ENCODE results near the gene NTN1. TPM values are rescaled to one million over a fixed set of nuclear protein-coding genes. Genes with fewer than 3 reads are reported as not detected.

NTN1 gene
- total RNA-seq, 1 donor from 2014 or later, result 0.94 TPM

DNA sequence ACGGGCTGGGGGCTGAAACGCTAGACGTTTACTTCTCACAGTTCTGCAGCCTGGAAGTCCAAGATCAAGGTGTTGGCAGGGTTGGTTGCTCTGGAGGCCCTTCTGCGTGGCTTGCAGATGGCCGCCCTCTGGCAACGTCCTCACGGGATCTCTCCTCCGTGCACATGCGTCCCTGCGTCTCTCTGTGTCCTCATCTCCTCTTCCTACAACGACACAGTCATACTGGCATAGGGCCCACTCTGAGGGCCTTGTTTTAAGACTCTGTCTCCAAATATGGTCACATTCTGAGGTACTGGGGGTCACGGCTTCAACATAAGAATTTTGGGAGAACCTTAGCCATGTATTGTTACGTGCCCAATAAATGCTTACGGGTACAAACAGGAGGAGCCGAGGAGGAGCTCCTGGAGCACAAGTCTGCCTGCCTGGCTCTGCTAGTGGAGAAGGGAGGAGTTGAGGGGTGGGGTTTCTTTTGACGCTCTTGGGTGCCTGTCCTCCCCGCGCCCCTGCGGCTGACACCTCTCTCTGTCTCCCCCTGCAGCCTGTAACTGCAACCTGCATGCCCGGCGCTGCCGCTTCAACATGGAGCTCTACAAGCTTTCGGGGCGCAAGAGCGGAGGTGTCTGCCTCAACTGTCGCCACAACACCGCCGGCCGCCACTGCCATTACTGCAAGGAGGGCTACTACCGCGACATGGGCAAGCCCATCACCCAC lies 141.1 kb downstream of the NTN1 start:
- no peak for DNase-seq (ENCODE audit: low read depth)

DNA sequence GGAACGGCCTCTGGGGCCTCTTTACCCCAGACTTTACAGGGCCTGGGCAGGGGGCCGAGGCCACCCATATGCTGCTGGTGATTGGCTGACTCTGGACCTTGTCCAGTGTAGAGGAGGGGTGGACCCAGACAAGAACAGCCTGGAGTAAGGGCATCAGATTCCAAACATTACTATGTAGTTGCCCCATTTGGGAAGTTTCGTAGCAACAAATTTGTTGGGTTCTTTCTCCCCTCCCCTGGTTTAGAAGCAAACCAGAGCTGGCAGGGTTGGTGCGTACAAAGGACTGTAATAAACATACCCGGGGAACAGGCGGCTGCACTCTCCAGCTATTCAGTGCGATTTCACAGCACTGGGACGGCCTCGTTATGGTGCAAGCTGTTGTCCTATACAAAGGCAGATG lies 145.5 kb downstream of the NTN1 start:
- no peak for DNase-seq (ENCODE audit: low read depth)

DNA sequence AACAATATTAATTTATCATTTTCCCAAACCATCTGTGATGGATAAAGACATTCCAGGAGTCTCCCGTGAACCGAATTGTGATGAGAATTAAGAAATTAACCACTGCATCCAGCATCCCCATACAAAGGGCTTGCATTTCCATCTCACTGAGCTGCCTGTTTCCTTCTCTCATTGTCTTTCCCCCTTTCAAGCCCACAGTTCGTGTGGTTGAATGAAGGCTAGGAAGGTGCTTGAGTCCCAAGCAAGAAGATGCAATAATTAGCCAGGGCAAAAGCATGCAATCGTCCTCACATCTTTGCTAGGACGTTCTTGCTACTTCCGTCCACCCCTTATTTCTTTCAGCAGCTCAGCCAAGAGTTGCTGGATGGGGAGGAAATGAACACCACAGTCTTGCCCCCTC lies 146.1 kb downstream of the NTN1 start:
- no peak for DNase-seq (ENCODE audit: low read depth)

DNA sequence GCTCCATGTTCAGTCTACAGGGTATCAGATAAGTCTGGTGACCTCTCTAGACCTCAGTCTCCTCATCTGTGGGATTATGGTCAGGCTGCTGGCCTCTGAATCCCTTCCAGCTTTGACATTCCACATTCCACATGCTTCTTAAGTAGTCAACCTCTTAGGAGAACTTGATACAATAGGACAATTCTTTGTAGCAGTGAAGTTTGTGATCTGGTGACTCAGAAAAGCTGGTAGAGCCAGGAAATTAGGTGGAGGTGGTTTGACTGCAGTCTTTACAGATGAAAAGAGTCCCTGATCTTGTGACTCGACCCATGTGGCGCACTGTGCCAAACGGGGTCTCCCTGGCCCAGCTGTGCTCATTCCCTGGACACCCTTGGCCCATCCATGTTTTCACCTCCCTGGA lies 147.8 kb downstream of the NTN1 start:
- DNase-seq (ENCODE audit: low read depth), result no peak

DNA sequence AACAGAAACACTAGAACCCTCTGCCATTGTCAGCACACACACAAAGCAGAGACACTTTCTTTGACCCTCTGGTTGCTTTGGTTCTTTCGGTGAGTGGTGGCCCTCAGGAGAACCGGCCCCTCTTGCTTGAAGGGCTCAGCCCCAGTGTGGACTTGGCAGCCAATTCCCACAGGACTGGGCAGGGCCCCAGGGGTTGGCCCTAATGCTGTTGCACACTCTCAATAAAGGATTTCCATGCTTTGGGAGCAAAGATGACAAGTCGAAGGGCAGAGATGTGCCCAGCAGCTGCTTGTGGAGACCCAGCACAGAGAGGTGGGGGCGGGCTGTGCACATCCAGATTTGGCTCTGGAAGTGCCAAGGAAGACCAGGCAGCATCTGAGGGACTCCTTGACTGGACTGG lies 149.0 kb downstream of the NTN1 start:
- DNase-seq (ENCODE audit: low read depth), result no peak

DNA sequence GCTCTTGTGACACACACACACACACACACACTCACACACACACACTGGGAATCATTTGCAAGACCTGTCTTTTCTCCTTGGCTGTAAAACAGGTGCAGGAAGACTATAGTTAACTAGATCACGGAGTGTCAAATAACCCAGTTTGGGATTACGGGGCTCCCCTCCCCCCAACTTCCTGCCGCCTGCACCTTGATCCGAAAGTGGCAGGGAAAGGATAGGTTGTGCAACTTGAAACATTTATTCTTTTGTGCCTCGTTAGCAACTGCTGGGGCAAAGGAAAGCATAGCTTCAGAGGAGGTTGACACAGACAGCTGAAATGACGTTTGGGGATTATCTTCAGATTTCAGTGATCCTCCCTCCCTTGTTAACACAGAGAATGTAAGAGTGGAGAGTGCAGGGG lies 149.5 kb downstream of the NTN1 start:
- DNase-seq (ENCODE audit: low read depth), result no peak

DNA sequence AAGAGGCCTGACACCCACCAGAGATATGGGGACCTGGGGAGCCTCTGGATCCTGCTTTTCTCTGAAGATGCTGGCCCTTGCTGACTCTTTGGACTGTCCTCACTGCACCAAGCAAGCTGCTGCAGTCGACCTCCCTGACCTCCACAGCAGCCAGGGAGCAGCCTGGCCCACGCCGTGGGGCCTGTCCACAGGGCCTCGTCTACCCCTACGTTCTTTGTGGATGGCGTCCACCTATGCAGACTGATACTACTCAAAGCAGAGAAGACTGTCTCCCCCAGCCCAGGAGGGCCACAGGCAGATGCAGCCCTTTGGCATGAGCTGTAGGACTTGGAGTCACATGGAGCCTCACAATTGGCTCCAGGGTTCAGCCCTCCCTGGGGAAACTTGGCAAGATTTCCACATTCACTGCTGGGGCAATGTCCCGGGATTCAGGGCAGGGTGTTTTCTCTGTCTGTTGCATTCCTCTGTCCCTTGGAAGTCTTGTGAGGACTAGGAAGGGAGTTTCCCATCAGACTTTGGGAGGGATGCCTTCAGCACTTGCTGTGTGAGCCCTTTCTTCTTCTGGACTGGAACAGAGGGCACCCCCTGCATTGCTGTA lies 152.2 kb downstream of the NTN1 start:
- no peak for DNase-seq (ENCODE audit: low read depth)

DNA sequence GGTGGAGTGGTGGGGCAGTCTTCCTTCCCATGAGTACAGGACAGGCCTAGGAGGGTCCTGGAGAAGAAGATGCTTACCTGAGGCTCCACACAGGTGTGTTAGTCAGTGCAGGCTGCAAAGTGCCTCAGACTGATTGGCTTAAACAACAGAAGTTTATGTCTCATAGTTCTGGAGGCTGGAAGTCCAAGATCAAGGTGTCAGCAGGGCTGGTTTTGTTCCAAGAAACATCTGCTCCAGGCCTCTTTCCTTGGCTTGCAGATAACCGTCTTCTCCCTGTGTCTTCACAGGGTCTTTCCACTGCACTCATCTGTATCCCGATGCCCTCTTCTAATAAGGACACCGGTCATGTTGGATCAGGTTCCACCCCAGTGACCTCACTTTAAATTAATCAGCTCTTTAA lies 153.0 kb downstream of the NTN1 start:
- DNase-seq (ENCODE audit: low read depth), result no peak

DNA sequence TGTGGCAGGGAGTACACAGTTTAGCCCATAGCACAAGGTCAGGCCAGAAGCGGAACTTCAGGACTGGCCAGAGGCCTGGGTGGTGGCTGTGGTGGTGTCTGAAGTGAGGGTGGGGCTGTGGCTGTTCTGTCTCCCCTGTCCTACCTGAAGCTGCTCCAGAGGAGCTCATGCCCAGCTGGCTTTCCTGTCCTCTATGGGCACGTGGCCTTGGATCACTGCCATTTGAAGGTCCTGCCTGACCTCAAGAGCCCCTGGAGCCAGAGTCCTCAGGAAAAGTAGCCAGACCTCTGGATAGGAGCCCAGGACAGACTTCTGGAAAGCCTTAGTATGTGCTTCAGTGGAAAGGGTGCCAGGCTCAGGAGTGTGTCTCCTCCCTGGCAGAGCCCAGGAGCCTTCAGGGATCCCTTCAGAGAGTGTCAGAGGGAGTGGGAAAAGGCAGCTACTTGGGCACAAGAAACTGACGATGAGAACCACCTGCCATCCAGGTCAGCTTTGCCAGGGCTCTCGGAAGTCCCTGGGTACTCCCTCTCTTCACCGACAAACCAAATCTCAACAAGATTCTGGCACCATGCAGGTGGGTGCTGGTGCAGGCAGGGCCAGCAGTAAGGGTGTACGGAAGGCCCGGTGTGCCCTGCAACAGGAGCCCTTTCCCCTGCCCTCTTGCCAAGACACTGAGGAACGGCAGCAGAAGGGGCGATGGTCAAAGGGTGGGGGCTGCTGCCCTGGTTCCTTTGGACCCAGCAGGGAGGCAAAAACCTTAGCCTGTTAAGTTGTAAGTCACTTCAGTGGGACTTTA lies 153.7 kb downstream of the NTN1 start:
- DNase-seq (ENCODE audit: low read depth), result no peak

DNA sequence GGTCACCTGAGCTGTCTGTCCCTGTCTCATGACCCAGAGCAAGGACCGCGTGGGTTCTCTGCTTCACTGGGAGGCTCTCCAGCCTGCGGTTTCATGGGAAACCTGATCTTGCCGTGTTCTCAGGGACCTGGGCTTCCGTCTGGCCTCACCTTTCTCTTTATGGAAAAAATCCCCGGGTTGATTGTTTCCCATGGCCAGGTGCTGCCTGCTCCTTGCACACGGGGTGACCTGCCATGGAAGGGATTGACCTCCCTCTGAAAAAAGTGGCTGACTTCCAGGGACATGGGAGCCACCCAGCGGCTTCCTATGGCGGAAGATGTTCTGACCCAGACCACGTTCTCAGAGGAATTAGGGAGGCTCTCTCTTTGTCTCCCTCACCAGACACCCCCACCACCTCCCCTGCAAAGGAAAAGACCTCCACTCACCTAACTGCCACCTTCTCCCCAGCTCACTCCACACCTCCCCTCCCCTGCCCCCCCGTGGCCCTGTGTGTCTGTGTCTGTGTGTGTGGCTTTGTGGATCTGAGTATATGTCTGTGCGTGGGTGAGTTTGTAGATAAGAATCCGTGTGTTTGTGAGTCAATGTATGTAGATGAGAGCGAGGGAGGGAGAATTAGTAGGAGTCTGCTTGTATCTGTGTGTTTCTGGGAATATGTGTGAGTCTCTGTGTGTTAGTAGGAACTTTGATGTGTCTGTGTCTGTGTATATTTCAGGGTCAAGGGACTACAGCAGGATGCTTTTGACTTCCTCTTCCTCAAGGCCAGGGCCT lies 154.6 kb downstream of the NTN1 start:
- no peak for DNase-seq (ENCODE audit: low read depth)

DNA sequence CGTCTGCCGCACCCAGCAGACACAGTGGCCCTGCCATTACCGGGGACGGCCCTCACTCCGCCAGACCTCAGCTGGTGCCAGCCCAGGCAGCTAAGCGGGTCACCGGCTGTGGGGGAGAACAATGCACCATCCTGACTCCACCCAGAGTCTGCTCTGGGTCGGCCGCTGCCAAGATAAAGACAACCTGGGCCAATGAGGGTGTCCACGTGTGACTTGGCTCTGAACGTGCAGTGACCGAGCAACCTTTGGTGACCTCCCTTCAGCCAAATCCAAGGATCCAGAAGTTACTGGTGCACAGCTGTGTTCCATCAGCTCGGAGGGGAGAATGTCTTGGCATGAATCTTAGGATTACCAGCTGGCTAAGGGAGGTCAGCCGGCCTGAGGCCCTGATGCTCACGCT lies 155.9 kb downstream of the NTN1 start:
- no peak for DNase-seq (ENCODE audit: low read depth)

DNA sequence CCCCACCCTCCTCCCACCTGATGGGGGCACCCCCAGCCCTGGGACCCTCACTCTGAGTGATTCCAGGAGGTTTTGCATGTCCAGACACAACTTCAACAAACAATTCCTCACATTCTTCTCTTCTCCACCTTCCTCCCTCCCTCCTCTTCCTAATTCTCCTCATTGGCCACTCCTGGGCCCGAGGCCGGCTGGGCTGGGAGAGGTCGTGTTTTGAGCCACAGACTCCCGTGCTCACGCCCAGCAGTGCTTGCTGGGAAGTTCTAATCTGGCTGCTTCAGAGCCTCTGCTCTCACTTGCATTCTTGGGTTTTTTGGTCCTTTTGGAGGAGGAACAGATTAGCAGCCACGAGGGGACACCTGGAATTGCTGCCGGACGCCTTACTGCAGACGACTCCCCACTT lies 157.0 kb downstream of the NTN1 start:
- DNase-seq (ENCODE audit: low read depth), result no peak

DNA sequence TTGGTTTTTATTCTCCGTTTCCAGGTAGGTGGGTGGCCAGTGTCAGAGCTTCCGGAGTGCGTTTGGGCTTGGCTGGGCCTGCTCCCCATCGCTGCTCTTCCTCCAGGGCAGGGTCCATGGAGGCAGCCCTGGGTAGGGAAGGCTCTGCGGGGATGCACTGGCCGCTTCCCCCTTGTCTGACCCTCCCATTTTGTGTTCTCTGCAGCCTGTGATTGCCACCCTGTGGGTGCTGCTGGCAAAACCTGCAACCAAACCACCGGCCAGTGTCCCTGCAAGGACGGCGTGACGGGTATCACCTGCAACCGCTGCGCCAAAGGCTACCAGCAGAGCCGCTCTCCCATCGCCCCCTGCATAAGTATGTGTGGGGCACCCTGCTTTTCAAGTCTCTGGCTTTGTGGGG lies 158.3 kb downstream of the NTN1 start:
- DNase-seq (ENCODE audit: low read depth), result no peak

DNA sequence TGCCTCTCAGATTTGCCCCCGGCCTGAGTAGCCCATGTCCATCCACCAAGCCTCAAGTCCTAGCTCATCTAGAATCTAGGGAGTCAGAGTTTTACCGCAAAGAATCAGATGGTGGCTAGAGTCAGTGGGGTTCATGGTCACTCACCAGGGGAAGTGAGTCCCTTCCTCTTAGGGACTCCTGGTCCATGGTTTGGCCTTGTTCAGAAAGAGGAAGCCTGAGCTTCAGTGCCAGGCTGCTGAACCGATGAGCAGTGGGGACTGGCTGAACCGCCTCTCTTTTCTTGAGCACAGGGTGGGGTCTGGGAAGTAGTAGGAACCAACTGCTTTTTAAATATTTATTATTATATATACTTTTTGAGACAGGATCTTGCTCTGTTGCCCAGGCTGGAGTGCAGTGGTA lies 160.3 kb downstream of the NTN1 start:
- DNase-seq (ENCODE audit: low read depth), result no peak

DNA sequence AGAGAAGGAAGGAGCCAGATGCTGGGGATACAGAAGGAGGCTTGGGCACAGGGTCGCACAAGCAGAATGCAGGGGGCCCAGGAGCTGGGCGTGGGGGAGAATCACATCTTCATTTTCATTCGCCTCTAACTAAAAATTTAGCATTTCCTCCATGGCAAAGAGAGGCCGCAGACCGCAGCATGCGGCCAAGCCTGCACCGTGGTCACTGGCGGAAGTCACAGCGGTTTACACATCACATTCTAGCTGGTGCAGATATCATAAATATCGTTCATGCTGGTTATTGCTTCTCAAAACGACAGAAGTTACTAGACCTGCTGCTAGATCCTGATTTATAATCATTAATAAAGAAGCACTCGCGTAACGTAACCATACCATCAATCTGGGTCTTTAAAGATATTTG lies 162.0 kb downstream of the NTN1 start:
- DNase-seq (ENCODE audit: low read depth), result no peak

DNA sequence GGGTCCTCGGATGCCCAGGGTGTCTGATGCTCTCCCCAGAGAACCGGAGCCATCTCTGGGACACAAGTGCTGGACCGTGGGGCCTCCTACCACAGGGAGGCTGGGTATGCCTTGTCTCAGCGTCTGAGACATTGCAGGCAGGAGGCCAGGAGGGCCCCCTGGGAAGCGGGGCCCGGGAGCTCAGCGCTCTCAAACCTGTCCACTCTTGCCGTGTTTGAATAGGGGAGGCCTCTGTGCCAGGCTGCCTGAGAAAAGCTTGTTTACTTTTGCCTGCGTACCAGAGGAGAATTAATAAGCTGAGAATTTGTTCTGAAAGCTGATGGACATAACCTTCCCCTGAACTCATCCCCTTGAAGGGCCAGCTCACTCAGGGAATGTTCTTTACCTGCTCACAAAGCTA lies 163.8 kb downstream of the NTN1 start:
- no peak for DNase-seq (ENCODE audit: low read depth)

DNA sequence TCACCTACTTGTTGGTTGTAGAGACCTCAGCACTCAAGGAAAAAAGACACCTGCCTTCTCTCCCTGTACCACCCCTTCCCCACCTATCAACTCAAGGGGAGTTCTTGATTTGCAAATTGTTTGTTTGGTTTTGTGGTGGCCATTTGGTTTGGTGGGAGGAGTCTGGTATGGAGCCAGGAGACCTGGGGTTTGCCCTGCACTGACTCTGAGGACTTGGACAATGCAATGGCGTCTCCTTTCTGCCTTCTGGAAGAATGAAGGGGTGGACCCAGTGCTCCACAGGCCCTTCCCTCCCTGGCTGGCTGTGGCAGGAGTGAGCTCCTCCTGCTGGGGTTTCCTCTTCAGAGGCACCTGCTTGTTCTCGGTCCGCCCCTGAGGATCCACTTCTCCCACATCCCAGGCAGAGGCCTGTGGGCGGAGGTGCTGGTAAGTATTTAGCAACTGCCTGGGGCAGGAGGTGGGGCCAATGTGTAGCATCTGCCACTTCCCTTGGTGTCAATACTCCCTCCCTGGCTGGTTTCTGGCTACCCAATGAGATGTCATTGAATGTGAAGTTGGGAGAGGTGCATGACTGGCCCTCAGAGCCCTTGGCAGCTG lies 164.5 kb downstream of the NTN1 start:
- DNase-seq (ENCODE audit: low read depth), result no peak

DNA sequence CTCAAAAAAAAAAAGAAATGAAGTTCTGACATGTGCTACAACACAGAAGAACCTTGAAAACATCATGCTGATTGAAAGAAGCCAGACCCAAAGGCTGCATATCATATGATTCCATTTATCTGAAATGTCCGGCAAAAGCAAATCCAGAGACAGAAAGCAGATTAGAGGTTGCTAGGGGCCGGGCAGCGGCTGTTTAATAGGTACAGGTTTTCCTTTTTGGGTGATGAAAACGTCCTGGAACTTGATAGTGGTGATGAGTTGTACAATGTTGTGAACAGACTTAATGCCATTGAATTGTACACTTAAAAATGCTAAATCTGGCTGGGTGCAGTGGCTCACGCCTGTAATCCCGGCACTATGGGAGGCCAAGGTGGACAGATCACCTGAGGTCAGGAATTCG lies 166.5 kb downstream of the NTN1 start:
- DNase-seq (ENCODE audit: low read depth), result no peak

DNA sequence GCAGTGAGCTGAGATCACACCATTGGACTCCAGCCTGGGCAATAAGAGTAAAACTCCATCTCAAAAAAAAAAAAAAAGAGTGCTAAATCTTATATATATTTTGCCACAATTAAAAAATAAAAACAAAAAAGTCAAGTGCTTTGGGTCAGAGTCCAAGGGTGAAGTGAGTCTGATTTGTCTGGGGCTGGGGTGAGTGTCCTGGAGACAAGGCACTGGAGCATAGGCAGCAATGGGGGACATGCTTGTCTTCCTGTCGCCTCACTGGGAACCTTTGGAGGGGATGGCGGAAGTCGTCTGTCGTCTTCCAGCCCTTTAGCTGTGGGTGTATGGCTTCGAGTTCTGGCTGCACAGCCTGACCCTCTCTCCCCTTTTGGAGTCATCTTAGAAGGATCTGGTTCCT lies 167.1 kb downstream of the NTN1 start:
- no peak for DNase-seq (ENCODE audit: low read depth)

DNA sequence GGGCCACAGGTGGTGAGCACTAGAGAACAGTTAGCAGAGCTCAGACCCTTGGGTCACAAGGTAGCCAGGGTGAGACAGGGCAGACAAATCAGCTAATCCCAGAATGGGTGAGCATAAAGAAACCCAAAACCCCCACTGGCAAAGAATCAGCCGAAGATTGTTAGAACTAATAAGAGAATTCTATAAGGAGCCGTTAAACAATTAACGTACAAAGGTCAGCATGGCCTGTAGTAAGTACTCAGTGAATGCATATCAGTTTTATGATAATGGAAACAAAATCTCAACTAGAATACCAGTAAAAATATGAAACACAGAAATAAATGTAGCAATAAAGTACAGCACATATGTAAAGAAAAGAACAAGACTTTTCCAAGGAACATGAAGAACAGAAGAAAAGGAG lies 168.6 kb downstream of the NTN1 start:
- no peak for DNase-seq (ENCODE audit: low read depth)

DNA sequence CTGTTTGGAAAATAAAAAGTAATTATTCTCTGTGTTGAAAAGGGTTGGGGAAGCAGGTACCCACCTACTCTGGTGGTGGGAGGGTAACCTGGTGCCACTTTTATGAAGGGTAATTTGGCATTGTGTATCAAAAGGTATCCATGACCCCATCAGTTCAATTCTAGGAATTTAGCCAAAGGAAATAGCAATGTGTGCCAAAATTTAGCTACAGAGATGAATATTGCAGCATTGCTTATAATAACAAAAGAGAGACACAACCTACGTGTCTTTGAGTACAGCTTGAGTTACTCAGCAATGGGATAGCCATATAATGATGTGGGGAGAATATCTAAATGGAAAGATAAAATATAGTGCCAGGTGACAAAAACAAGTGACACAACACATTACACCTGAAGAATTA lies 170.7 kb downstream of the NTN1 start:
- DNase-seq (ENCODE audit: low read depth), result no peak

DNA sequence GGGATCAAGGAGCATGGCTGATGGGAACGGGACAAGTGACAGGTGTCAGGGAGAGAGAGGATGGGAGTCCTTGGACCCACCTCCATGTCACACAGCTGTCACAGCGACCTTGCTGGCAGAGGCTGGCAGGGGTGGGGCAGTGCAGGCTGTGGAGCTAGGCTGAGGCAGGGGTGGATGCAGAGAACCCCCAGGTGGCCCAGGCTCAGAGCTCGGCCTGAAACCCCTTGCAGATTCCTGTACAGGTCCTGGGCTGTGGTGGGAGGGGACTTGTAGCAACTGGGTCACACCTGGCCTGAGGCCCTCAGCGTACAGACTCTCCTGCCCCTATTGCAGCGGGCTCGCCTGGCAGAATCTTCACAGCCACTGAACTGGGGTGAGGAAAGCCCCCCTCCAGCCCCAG lies 174.1 kb downstream of the NTN1 start:
- no peak for DNase-seq (ENCODE audit: low read depth)
